HG03064 (cell line): ENCODE measurements around the gene UBC.

Experiments used
- ATAC-seq: cut with Tn5 transposase; IDR thresholded peaks from one replicate; pipeline ENCODE4 v1.9.1; 2021; ENCODE audit warnings: low read depth; ENCODE audit not compliant: unreplicated experiment

The UBC gene

DNA sequence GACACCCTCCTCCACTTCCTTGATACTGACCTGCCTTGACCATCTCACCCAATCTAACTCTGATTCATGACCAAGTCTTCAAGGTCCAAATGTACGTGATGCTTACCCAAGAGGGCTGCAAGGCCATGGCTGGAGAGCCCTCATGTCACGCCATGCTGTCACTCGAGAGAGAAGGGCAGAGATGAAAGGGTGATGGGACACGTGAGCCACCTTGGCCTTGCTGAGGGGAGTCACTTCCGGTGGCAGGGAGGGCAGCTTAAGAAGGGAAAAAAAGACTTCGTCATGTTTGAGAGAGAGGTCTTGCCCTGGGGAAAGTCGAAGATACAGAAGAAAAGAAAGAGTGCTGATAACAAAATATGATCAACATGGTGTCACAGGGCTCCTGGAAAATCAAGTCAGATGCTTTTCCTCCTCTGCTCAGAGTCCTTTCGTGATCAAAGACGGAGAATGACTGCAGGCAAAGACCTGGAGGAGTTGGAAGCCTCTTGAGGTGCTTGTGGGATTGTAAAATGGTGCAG lies 47.5 kb downstream of the UBC start:
- no peak for ATAC-seq

- ATAC-seq: no peak
Observed at GRCh38 chr12:124866195-124866882, 48.1 kb downstream of the UBC start.

GRCh38 chr12:124865728-124866127 lies 48.7 kb downstream of the UBC start:
- no peak for ATAC-seq

- ATAC-seq: no peak
Observed at GRCh38 chr12:124864326-124864752, 50.1 kb downstream of the UBC start.

GRCh38 chr12:124863416-124864325 lies 50.8 kb downstream of the UBC start, which contains the start of gene SCARB1:
TSS of gene SCARB1 (minus strand) at chr12:124863864. CDS start at chr12:124863720, 144 bp downstream.
- ATAC-seq: peak; percentile 66

DNA sequence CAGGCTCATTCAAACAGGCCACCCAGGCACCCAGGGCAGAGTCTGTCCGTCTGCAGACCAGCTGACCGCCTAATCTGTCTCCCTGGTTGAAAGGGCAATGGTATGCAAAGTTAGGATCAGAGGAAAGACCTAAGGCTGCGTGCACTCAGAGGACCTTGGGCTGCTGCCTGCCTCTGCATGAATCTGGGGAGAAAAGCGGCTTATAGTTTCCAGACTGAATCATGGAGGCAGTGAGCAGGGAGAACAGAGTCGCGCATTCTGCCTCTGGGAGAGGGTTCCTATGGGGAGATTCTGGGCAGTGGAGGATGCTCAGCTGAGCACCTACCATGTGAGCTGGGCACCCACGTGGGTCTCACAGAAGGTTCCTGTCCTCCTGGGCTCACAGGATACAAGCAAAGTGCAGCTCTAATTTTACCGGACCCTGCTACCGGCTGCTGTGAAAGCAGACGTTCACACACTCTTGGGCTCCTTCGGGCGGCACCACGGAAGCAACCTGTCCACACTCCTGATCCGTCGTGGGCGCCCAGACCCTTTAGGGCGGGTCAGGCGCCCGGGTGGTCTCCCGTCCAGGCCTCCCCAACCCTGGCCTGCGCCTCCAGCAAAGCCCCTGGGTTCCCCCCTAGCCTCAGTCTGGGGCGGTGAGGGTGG lies 51.6 kb downstream of the UBC start:
- ATAC-seq: peak; percentile 37

GRCh38 chr12:124861898-124862676 lies 52.4 kb downstream of the UBC start:
- ATAC-seq: no peak
